SJSA1 (cell line): Measurements from ENCODE around the gene SRRM3. TPM values are rescaled to one million over a fixed set of nuclear protein-coding genes. Genes with fewer than 3 reads are reported as not detected.
"Not testable (repeated sequence)": the region's sequence is repeated elsewhere in the genome, so short reads cannot be mapped to it uniquely, and the experiment has no call there.

Source experiments
- DNase-seq, 2 experiments: peaks; one replicate each; pipeline ENCODE4 v3.0.0-alpha.2; 2015 to 2020; ENCODE audit warnings: low spot score in 2 of 2, low read depth in 1 of 2
- H3K27ac ChIP-seq: fragments of 250-450 bp; sonication (Bioruptor Pico); 2 replicates; pipeline ENCODE4 v1.5.1; 2020; ENCODE audit warnings: mild to moderate bottlenecking, moderate library complexity
- H3K27me3 ChIP-seq: fragments of 250-450 bp; sonication (Bioruptor Pico); replicated peaks from 2 replicates; pipeline ENCODE4 v1.5.1; 2020; ENCODE audit warnings: mild to moderate bottlenecking, moderate library complexity
- H3K36me3 ChIP-seq: fragments of 250-450 bp; sonication (Bioruptor Pico); 2 replicates; pipeline ENCODE4 v1.5.1; 2020; ENCODE audit warnings: mild to moderate bottlenecking
- H3K4me1 ChIP-seq: fragments of 250-450 bp; sonication (Bioruptor Pico); replicated peaks from 2 replicates; pipeline ENCODE4 v1.6.1; 2021; ENCODE audit warnings: mild to moderate bottlenecking
- H3K4me3 ChIP-seq: fragments of 250-450 bp; sonication (Bioruptor Pico); 2 replicates; pipeline ENCODE4 v1.5.1; 2020; ENCODE audit warnings: mild to moderate bottlenecking
- H3K9me3 ChIP-seq: fragments of 250-450 bp; sonication (Bioruptor Pico); replicated peaks from 2 replicates; pipeline ENCODE4 v1.5.1; 2020; ENCODE audit warnings: mild to moderate bottlenecking
- total RNA-seq: library from RNA; depleted of rRNA; stranded (reverse); fragments of >200 nt; shearing (Covaris generic); gene quantifications from 2 replicates; pipeline ENCODE4 v1.2.3, GENCODE V29; 2014

Gene SRRM3
- total RNA-seq, 1 experiment from 2014 or later = 0.24 TPM

DNA sequence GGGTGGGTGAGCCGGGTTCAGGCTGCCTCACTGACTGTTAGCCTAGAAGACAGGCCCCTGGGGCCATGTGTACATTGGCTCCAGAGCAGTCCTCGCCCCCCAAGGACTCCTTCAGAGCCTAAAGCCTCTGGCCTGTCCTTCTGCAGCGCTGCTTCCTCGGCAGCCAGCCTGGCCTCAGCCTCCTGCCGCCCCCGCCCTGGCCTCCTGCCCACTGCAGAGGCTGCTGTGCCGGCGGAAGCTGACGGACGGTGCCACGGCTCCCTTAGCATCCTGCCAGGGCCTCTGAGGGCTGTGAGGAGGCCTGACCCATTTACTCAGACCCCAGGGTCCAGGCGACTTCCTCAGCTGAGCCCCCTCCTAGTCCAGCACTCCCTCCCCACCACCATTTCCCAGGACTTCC is 4.9 kb downstream of the SRRM3 start:
- H3K9me3 ChIP-seq = 0 out of 2 replicates have a peak, but pooled peaks cover 3% of the 10 kb centered on the region
- H3K4me3 ChIP-seq = no peak overlapping the region
- 0 out of 2 replicates have a peak, but pooled peaks cover 6% of the 10 kb centered on the region for H3K27me3 ChIP-seq
- no peak overlapping the region for H3K27ac ChIP-seq
- H3K36me3 ChIP-seq = no peaks in the 10 kb centered on the region
- H3K4me1 ChIP-seq = peaks cover 4% of the 10 kb centered on the region; the same call in 1 of the 2 replicates
- no peak for DNase-seq

DNA sequence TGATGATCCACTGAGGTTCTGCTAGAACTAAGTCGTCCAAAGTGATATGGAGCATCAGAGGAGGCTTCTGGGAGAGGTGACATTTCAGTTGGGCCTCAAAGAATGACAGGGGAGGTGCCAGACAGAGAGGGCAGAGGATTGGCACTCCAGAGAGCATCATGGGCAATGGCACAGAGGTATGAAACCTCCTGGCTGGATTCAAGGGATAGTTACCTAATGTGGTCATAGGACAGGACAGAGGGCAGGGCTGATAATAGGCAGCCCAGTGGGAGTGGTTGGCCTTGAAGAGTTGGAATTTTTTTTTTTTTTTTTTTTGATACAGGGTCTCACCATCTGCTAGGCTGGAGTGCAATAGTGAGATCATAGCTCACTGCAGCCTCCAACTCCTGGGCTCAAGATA is 7.6 kb downstream of the SRRM3 start:
- H3K4me3 ChIP-seq = no peak overlapping the region
- no peaks in the 10 kb centered on the region for H3K4me1 ChIP-seq
- H3K27ac ChIP-seq = no peak overlapping the region
- no peak for DNase-seq
- H3K9me3 ChIP-seq = no peaks in the 10 kb centered on the region
- no peaks in the 10 kb centered on the region for H3K36me3 ChIP-seq
- H3K27me3 ChIP-seq = 0 out of 2 replicates have a peak, but pooled peaks cover 13% of the 10 kb centered on the region

DNA sequence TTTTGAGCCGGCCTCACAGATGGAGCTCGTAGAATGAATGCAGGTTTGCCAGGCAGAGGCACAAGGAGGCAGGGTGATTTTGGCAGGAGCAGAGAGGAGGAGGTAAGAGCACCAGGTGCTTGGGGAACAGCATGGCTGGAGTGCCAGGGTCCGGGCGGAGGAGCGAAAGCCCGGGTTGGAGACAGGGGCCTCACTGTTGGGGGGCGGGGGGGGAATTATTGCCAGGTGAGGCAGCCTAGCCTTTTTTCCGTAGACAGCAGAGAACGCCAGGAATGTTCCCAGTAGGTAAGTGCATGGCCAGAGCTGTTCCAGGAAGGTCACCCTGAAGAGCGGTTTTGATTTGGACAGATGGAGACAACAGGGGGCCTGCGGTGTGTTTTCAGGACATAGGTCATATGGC is 9.5 kb downstream of the SRRM3 start:
- DNase-seq = no peak

DNA sequence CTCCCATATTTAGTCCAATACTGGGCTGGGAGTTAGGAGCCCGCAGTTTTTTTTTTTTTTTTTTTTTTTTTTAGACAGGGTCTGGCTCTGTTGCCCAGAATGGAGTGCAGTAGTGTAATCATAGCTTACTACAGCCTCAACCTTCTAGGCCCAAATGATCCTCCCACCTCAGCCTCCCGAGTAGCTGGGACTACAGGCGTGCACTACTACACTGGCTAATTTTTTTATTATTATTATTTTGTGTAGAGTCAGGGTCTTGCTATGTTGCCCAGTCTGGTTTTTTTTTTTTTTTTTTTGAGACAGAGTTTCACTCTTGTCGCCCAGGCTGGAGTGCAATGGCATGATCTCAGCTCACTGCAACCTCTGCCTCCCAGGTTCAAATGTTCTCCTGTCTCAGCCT is 13.7 kb downstream of the SRRM3 start:
- not testable (repeated sequence) for H3K9me3 ChIP-seq, H3K36me3 ChIP-seq, H3K4me1 ChIP-seq, H3K27ac ChIP-seq, H3K4me3 ChIP-seq, DNase-seq
- H3K27me3 ChIP-seq = peaks cover 31% of the 10 kb centered on the region

More for the DNA sequence above, 9.5 kb downstream of the SRRM3 start:
- H3K9me3 ChIP-seq = no peaks in the 10 kb centered on the region
- no peak overlapping the region for H3K4me3 ChIP-seq
- H3K27me3 ChIP-seq = 0 out of 2 replicates have a peak, but pooled peaks cover 14% of the 10 kb centered on the region
- no peaks in the 10 kb centered on the region for H3K4me1 ChIP-seq
- H3K27ac ChIP-seq = no peak overlapping the region
- no peaks in the 10 kb centered on the region for H3K36me3 ChIP-seq

DNA sequence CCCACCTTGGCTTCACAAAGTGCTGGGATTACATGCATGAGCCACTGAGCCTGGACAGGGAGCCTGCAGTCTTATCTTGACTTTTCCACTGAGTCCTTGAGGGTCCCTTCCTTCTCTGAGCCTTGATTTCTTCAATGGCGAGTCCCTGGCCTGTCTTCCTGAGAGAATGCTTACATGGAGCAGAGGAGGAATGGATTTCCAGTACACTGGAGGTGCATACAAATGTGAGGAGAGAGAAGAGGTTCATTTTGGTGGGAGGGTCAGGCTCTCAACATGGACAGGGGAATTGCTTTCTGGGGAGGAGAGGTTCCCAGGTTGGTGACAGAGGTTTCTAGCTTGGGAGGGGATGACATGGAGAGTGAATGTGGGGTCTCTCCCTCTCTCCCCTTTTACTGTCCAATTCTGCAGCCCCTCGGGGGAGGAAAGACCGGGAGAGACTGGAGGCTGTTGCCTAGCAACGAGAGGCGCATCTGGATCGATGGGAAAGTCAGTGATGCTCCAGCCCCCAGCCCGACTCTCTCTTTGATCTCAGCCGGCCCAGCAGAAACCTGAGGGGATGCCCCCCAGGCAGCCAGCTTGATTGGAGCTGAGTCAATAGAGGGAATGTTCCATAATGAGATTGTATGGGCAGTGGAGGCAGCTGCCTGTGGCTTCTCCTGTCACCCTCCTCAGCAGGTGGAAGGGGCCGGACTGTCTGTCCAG is 14.8 kb downstream of the SRRM3 start:
- Histone ChIP-seq H3K36me3 (no peaks in the 10 kb centered on the region), H3K27me3 (peaks cover 33% of the 10 kb centered on the region), H3K27ac (no peak overlapping the region), H3K9me3 (no peaks in the 10 kb centered on the region), H3K4me3 (no peak overlapping the region), H3K4me1 (no peaks in the 10 kb centered on the region)
- DNase-seq = no peak

DNA sequence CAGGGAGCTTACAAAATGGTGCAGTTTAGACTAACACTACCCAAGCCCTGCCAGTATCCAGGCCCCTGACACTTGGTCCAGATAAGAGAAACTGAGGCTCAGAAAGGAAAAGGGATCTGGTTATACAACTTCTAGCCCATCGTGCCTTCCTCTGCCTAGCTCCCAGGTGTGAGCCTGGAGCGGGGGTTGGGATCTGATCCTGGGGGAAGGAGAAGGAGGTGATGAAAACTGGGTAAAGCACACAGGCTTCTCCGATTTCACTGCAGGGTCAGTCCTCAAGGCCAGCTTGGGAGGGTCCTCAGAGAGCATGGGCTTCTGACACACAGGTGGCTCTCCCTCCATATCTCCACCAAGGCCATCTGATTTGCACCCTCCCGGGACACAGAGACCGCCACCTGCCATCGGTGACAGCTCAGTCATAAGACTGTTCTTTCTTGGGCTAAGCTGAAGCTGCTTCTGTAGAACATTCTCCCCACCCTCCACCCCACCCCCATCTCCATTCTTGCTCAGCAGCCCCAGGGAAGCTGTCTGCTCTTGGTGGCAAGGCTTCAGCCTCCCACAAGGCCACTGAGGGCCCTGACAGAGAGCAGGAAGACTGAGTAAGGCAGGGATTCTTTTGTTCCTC is 16.4 kb downstream of the SRRM3 start:
- Histone ChIP-seq H3K27ac (no peak overlapping the region), H3K4me3 (no peak overlapping the region), H3K4me1 (no peaks in the 10 kb centered on the region), H3K36me3 (no peaks in the 10 kb centered on the region), H3K9me3 (no peaks in the 10 kb centered on the region), H3K27me3 (peaks cover 30% of the 10 kb centered on the region)
- no peak for DNase-seq

DNA sequence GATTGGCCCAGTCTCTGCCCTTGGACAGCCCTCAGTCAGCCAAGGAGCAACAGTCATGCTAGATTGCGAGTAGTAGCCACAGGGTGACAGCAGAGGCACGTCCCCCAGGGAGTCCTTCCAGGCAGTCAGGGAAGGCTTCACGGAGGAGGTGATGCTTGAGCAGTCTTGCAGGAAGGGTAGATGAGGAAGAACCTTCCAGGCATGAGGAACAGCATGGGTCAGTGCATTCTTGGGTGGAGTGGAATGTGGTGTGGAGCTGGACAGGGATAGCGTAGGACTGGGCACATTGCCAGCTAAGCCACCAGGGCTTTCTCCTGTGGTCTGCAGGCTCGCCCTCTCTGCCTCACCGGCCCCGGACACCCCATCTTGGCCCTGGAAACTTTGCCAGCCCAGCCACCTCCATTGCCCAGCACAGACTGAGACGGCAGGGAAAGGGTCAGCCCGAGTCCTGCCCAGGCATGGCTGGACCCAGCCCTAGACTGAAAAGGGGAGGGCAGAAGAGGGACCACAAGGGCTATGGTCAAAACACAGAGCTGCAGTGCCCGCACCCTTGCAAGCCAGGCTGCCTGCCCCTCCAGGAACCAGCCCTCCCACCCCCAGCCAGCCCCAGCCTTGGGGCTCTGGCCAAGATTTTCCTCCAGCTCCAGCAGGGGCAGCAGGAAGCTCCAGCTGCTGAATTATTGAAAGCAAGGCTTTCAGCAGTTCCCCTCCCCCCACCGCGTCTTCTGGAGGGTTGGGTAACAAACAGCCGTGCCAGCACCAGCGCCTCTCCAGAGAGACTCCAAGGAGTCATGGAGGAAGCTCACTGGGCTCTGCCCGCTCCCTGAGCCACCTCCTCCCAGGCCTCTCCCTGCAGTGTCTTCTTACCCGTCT is 18.7 kb downstream of the SRRM3 start:
- no peak overlapping the region for H3K27ac ChIP-seq
- peak in 1 of 2 experiments; percentile 58 for DNase-seq

DNA sequence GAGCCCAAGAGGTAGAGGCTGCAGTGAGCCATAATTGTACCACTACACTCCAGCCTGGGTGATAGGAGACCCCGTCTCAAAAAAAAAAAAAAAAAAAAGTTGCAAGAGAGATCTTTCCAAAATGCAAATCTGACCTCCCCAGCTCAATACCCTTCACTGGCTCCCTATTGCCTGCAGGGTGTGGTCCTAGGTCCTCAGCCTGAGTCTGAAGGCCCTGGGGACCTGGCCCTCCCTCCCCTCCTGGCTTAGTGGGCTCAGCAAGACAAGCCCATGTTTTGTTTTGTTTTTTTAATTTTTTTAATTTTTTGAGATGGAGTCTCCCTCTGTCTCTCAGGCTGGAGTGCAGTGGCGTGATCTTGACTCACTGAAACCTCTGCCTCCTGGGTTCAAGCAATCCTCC is 20.6 kb downstream of the SRRM3 start:
- no peaks in the 10 kb centered on the region for H3K36me3 ChIP-seq
- no peak overlapping the region for H3K27ac ChIP-seq
- H3K4me1 ChIP-seq = no peaks in the 10 kb centered on the region
- peaks cover 21% of the 10 kb centered on the region for H3K27me3 ChIP-seq
- H3K9me3 ChIP-seq = no peaks in the 10 kb centered on the region
- no peak overlapping the region for H3K4me3 ChIP-seq
- no peak for DNase-seq

More for the DNA sequence above, 18.7 kb downstream of the SRRM3 start:
- H3K4me3 ChIP-seq = no peak overlapping the region
- no peaks in the 10 kb centered on the region for H3K36me3 ChIP-seq
- no peaks in the 10 kb centered on the region for H3K9me3 ChIP-seq
- H3K27me3 ChIP-seq = peaks cover 26% of the 10 kb centered on the region
- H3K4me1 ChIP-seq = no peaks in the 10 kb centered on the region

DNA sequence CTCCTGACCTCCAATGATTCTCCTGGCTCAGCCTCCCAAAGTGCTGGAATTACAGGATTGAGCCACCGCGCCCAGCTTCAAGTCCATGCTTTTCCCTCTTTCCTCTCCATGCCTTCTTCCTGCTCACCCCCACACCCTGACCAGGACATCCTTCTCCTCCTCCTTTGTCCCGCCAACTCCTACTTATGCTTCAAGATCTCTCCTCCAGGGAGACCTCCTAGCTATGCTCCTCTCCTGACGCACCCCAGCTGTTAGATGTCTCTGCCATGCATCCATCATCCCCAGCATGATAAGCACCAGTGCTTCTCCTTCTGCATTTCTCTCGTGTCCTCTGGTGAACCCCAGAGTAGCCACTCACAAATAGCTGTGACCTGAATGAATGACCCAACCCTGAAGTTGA is 21.1 kb downstream of the SRRM3 start:
- Histone ChIP-seq H3K9me3 (no peaks in the 10 kb centered on the region), H3K36me3 (no peaks in the 10 kb centered on the region), H3K27ac (no peak overlapping the region), H3K27me3 (peaks cover 18% of the 10 kb centered on the region), H3K4me3 (no peak overlapping the region), H3K4me1 (no peaks in the 10 kb centered on the region)
- DNase-seq = no peak

DNA sequence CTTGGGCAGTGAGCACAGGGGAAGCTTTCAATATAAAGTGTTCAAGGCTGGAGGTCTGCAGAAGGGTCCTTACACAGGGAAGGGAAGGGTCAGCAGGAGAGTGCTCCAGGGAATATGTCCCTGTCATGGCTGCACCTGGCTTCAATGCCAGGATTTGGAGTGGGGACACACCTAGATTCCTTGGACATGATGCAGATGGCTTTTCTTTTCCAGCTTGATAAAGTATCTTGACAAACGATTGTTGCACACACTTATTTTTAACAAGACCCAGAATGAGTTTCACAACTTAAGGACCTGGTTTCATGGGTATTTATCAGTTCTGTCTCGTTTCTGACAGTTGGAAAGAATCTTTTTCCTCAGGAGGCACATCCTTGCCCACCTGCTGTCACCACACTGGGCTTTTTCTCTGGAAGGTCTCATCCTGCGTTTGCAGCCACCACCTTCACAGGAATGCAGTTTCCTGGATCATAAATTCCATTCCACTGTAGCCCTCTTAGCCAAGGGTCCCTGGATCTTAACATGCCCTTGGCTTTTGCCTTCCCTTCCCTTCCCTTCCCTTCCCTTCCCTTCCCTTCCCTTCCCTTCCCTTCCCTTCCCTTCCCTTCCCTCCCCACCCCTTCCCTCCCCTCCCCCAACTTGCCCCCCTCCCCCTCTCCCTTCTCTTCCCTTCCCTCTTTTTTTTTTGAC is 21.7 kb downstream of the SRRM3 start:
- no peak overlapping the region for H3K27ac ChIP-seq
- no peaks in the 10 kb centered on the region for H3K4me1 ChIP-seq
- DNase-seq = no peak
- no peaks in the 10 kb centered on the region for H3K9me3 ChIP-seq
- no peaks in the 10 kb centered on the region for H3K36me3 ChIP-seq
- H3K4me3 ChIP-seq = no peak overlapping the region
- peaks cover 20% of the 10 kb centered on the region for H3K27me3 ChIP-seq

DNA sequence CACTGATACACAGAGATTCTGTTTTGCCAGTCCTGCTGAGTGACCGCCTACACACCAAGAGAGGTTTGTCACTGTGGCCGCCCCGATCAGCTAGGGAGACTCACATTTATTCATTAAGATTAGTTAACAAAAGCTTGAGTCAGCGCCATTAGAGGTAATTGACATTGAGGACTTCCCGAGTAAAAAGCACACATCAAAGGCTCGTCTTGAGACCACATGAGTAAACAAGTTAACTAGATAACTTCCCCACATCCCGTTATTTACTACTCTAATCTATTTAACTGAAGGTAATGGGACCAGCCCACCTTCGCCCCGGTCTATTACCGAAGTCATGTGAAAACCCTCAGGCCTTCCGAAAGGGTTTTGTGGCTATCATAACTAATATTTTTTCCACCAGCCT is 23.0 kb downstream of the SRRM3 start:
- H3K36me3 ChIP-seq = no peaks in the 10 kb centered on the region
- no peak overlapping the region for H3K27ac ChIP-seq
- peaks cover 20% of the 10 kb centered on the region for H3K27me3 ChIP-seq
- H3K4me1 ChIP-seq = no peaks in the 10 kb centered on the region
- H3K4me3 ChIP-seq = no peak overlapping the region
- DNase-seq = no peak
- no peaks in the 10 kb centered on the region for H3K9me3 ChIP-seq

DNA sequence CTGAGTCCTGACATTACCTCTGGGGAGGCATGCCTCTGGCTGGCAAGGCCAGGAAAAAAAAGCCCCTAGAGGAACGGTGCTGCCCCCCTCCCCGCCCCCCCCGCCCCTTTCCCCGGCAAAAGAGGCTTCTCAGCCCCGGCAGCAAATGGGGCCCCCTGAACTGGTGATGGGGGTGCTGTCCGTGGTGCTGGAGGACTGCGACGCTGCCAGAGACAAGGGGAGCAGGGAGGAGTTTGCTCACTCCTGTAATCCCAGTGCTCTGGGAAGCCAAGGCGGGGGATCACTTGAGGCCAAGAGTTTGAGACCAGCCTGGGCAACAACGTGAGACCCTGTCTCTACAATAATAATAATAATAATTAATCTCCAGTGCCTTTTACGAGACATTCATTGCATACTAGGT is 23.7 kb downstream of the SRRM3 start:
- DNase-seq = no peak
- H3K9me3 ChIP-seq = no peaks in the 10 kb centered on the region
- H3K4me3 ChIP-seq = no peak overlapping the region
- no peak overlapping the region for H3K27ac ChIP-seq
- H3K4me1 ChIP-seq = no peaks in the 10 kb centered on the region
- H3K27me3 ChIP-seq = peaks cover 19% of the 10 kb centered on the region
- no peaks in the 10 kb centered on the region for H3K36me3 ChIP-seq

DNA sequence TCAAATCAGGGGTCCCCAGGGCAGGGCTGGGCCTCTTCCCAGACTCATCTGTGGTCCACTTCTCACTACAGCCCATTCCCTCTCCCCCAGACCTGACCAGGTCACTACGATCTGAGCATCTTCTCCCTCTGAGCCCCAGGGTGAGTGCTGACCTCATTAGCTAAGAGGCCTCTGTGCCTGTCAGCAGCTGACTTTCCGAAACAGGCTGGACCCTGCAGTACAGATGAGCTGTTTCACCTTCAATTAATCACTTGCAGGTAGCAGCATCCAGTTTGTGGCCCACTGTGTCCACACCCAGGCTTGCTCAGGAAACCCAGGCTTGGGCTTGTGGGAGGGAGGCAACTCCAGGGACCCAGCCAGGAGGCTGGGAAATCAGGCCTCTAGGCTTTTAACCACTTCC is 24.3 kb downstream of the SRRM3 start:
- H3K27ac ChIP-seq = no peak overlapping the region
- no peaks in the 10 kb centered on the region for H3K4me1 ChIP-seq
- H3K36me3 ChIP-seq = no peaks in the 10 kb centered on the region
- no peak overlapping the region for H3K4me3 ChIP-seq
- no peaks in the 10 kb centered on the region for H3K9me3 ChIP-seq
- DNase-seq = no peak
- peaks cover 18% of the 10 kb centered on the region for H3K27me3 ChIP-seq
